ENCODE data around the gene MAP3K2. TPM values are rescaled to one million over a fixed set of nuclear protein-coding genes. Genes with fewer than 3 reads are reported as not detected.

The MAP3K2 gene
- total RNA-seq, 4 donors from 2014 or later: 52.7 to 96.2 (median 54.2) TPM

DNA sequence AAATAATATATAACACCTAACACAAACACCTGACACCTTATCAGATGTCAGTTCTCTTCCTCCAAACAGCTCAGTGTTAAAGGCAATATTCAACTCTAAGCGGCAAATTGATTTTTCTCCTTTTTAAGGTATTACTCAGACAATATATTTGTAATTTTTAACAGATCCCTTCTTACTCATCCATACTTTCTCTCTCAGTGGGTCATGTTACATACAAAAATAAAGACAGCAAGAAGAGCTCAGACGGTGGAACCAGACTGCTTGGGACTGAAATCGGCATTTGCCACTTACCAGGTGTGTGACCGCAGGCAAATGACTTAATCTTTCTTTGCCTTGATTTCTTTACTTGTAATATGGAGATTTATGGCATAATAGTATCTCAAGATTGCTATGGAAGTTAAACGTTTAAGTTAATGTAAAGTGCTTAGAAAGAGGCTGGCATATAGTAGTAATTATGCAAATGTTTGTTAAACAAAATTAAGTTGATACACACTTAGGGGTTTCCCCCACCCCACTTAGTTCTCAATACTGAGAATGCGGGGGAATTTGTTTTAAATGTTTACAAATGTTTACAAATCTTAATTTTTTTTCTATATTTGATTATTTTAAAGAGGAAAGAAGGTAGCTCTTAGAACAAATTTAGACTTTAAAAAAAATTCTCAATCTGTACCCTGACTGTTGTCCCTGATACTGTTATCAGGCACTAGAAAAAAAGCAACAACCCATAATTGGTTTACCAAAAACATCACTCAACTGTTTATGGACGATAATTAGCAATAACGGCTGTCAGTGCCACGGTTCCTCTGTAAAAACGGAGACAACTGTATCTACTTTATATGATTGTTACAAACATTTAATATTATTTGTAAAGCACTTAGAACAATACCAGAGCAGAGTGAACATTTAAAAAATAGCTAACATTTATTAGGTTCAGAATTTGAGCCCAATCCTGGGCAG is 25.6 kb downstream of the MAP3K2 start:
- ATAC-seq: no peak
- 79 to 85% methylated on average over 10 of the region's 10 CpGs for WGBS, 2 donors (ENCODE audit: low coverage in 1 of 2)
- Histone ChIP-seq H3K27ac (no peak overlapping the region), H3K27me3 (no peaks in the 10 kb centered on the region), H3K4me3 (no peak overlapping the region), H3K36me3 (no peaks in the 10 kb centered on the region), H3K9me3 (no peaks in the 10 kb centered on the region), H3K4me1 (peaks cover 0 to 44% (median 3%) of the 10 kb centered on the region in 3 donors)
- no peak for TF ChIP-seq POLR2A (IDR thresholded peaks at IDR 0.05)
- TF ChIP-seq CTCF (IDR thresholded peaks at IDR 0.05): no peak
- no peak for TF ChIP-seq EP300 (IDR thresholded peaks at IDR 0.05)
- no peak for TF ChIP-seq POLR2AphosphoS5 (IDR thresholded peaks at IDR 0.05)

DNA sequence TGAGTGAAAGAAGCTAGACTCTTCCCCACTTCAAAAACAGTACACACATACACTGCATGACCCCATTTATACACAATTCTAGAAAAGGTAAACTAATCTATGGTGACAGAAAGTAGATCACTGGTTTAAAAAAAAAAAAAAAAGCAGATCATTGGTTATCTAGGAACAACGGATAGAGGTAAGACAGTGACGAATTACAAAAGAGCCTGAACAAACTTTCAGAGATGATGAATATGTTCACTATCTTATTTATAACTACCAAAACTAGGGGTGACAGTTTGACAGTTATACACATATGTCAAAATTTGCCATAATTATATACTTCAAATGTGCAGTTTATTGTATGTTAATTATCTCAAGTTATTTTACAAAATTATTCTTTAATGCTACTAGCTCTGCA is 27.5 kb downstream of the MAP3K2 start:
- Histone ChIP-seq H3K4me1 (peaks cover 0 to 45% (median 0%) of the 10 kb centered on the region in 3 donors), H3K27me3 (no peaks in the 10 kb centered on the region), H3K27ac (no peak overlapping the region), H3K4me3 (no peak overlapping the region), H3K9me3 (no peaks in the 10 kb centered on the region), H3K36me3 (no peaks in the 10 kb centered on the region)
- ATAC-seq: no peak
- TF ChIP-seq CTCF (IDR thresholded peaks at IDR 0.05): no peak
- TF ChIP-seq POLR2AphosphoS5 (IDR thresholded peaks at IDR 0.05): no peak
- no peak for TF ChIP-seq EP300 (IDR thresholded peaks at IDR 0.05)
- TF ChIP-seq POLR2A (IDR thresholded peaks at IDR 0.05): no peak
- 58 to 74% methylated on average over 2 of the region's 2 CpGs for WGBS, 2 donors (ENCODE audit: low coverage in 1 of 2)

GRCh38 chr2:127359520-127359919 is 28.3 kb downstream of the MAP3K2 start:
- 64 to 66% methylated on average over 5 of the region's 5 CpGs for WGBS, 2 donors (ENCODE audit: low coverage in 1 of 2)
- no peaks in the 10 kb centered on the region for H3K27me3 ChIP-seq
- no peak overlapping the region for H3K4me3 ChIP-seq
- peaks cover 0 to 44% (median 0%) of the 10 kb centered on the region in 3 donors for H3K4me1 ChIP-seq
- ATAC-seq: no peak
- TF ChIP-seq CTCF (IDR thresholded peaks at IDR 0.05) (no peak), EP300 (IDR thresholded peaks at IDR 0.05) (no peak), POLR2A (IDR thresholded peaks at IDR 0.05) (no peak), POLR2AphosphoS5 (IDR thresholded peaks at IDR 0.05) (no peak)
- H3K9me3 ChIP-seq: no peaks in the 10 kb centered on the region
- no peak overlapping the region for H3K27ac ChIP-seq
- H3K36me3 ChIP-seq: no peaks in the 10 kb centered on the region

- Histone ChIP-seq H3K36me3 (no peaks in the 10 kb centered on the region), H3K4me1 (peaks cover 0 to 42% (median 0%) of the 10 kb centered on the region in 3 donors), H3K4me3 (no peak overlapping the region), H3K27ac (no peak overlapping the region), H3K27me3 (no peaks in the 10 kb centered on the region), H3K9me3 (no peaks in the 10 kb centered on the region)
- ATAC-seq: no peak
- TF ChIP-seq POLR2AphosphoS5 (IDR thresholded peaks at IDR 0.05) (no peak), POLR2A (IDR thresholded peaks at IDR 0.05) (no peak), CTCF (IDR thresholded peaks at IDR 0.05) (no peak), EP300 (IDR thresholded peaks at IDR 0.05) (no peak)
- WGBS, 2 donors (ENCODE audit: low coverage in 1 of 2): 22 to 58% methylated on average over 2 of the region's 2 CpGs
Observed at GRCh38 chr2:127358971-127359370, 28.8 kb downstream of the MAP3K2 start.

- WGBS, 2 donors (ENCODE audit: low coverage in 1 of 2): 86 to 94% methylated on average over 2 to 3 of the region's 3 CpGs
Observed at GRCh38 chr2:127358044-127358443, 29.7 kb downstream of the MAP3K2 start.

More at GRCh38 chr2:127358044-127358443, 29.7 kb downstream of the MAP3K2 start:
- Histone ChIP-seq H3K36me3 (no peaks in the 10 kb centered on the region), H3K4me1 (peaks cover 0 to 35% (median 0%) of the 10 kb centered on the region in 3 donors), H3K4me3 (no peak overlapping the region), H3K9me3 (no peaks in the 10 kb centered on the region), H3K27me3 (no peaks in the 10 kb centered on the region), H3K27ac (no peak overlapping the region)
- TF ChIP-seq CTCF (IDR thresholded peaks at IDR 0.05): no peak
- no peak for TF ChIP-seq POLR2A (IDR thresholded peaks at IDR 0.05)
- no peak for TF ChIP-seq EP300 (IDR thresholded peaks at IDR 0.05)
- no peak for TF ChIP-seq POLR2AphosphoS5 (IDR thresholded peaks at IDR 0.05)
- no peak for ATAC-seq
